Measurements from ENCODE around the gene TRIM14. TPM values are rescaled to one million over a fixed set of nuclear protein-coding genes. Genes with fewer than 3 reads are reported as not detected.

The TRIM14 gene
- total RNA-seq, 1 donor from 2014 or later: 13.8 TPM

Other genes with a start within 250 kb of the TRIM14 start
- 9.2 TPM for gene TRMO, start 196.7 kb downstream of the TRIM14 start, total RNA-seq
- not detected for gene HEMGN, start 181.1 kb downstream of the TRIM14 start, total RNA-seq
- gene ANP32B, start 135.9 kb downstream of the TRIM14 start, total RNA-seq: 103 TPM
- 48.6 TPM for gene NANS, start 62.5 kb downstream of the TRIM14 start, total RNA-seq
- gene CORO2A, start 73.4 kb upstream of the TRIM14 start, total RNA-seq: 2.5 TPM
- 12.0 TPM for gene TBC1D2, start 136.4 kb upstream of the TRIM14 start, total RNA-seq

Data from mesenteric fat pad (tissue), 1 donor.